Activated CD4-positive, alpha-beta T cell treated with anti-CD3 and anti-CD28 coated beads, Interleukin-2, Interleukin-6, amounts not matched to agents 100 ng/mL and 50 ng/mL, durations not matched to agents 16 hours and 8 hours (primary cell): ENCODE measurements around the gene PIGT.

Experiments
- DNase-seq: peaks from one replicate; pipeline ENCODE4 v3.0.0-alpha.2; 2020

PIGT gene

GRCh38 chr20:45415822-45416637 lies at the start of gene PIGT:
Gene PIGT, plus strand, starts transcription at chr20:45416141. Its CDS starts 16 bp downstream, at chr20:45416157.
- DNase-seq = peak; percentile 93

- no peak for DNase-seq
These were observed 49.7 kb upstream of the PIGT start for GRCh38 chr20:45366192-45366591.

GRCh38 chr20:45366631-45367030 lies 49.3 kb upstream of the PIGT start:
- no peak for DNase-seq

- no peak for DNase-seq
These were observed 48.8 kb upstream of the PIGT start for GRCh38 chr20:45367126-45367525.

GRCh38 chr20:45368221-45368980 lies 47.5 kb upstream of the PIGT start:
- DNase-seq = peak; percentile 77

- no peak for DNase-seq
These were observed 45.3 kb upstream of the PIGT start for GRCh38 chr20:45370571-45371160.

GRCh38 chr20:45372241-45372640 lies 43.7 kb upstream of the PIGT start:
- DNase-seq = no peak

- no peak for DNase-seq
These were observed 43.1 kb upstream of the PIGT start for GRCh38 chr20:45372646-45373352.

GRCh38 chr20:45373353-45374100 lies 42.4 kb upstream of the PIGT start:
- peak; percentile 93 for DNase-seq

GRCh38 chr20:45374101-45374467 lies 41.9 kb upstream of the PIGT start:
- DNase-seq = no peak

- no peak for DNase-seq
These were observed 41.0 kb upstream of the PIGT start for GRCh38 chr20:45374966-45375365.

GRCh38 chr20:45377269-45377668 lies 38.7 kb upstream of the PIGT start:
- DNase-seq = no peak

GRCh38 chr20:45378191-45378590 lies 37.8 kb upstream of the PIGT start, which contains the start of gene TP53TG5:
Gene TP53TG5, minus strand, starts transcription at chr20:45378325. Its CDS starts 89 bp downstream, at chr20:45378236.
- no peak for DNase-seq

- no peak for DNase-seq
These were observed 28.7 kb upstream of the PIGT start for GRCh38 chr20:45387274-45387673.

GRCh38 chr20:45390931-45391330 lies 25.0 kb upstream of the PIGT start:
- DNase-seq = no peak

- no peak for DNase-seq
These were observed 24.4 kb upstream of the PIGT start for GRCh38 chr20:45391559-45391958.

GRCh38 chr20:45392733-45393132 lies 23.2 kb upstream of the PIGT start:
- DNase-seq = no peak

GRCh38 chr20:45394221-45395113 lies 21.5 kb upstream of the PIGT start:
- no peak for DNase-seq

GRCh38 chr20:45395114-45395415 lies 20.9 kb upstream of the PIGT start:
- DNase-seq = no peak

GRCh38 chr20:45399018-45399417 lies 16.9 kb upstream of the PIGT start:
- DNase-seq = no peak

- DNase-seq = no peak
These were observed 15.5 kb upstream of the PIGT start for GRCh38 chr20:45400346-45401031.
